ENCODE results near the gene DNTT.

Gene DNTT

DNA sequence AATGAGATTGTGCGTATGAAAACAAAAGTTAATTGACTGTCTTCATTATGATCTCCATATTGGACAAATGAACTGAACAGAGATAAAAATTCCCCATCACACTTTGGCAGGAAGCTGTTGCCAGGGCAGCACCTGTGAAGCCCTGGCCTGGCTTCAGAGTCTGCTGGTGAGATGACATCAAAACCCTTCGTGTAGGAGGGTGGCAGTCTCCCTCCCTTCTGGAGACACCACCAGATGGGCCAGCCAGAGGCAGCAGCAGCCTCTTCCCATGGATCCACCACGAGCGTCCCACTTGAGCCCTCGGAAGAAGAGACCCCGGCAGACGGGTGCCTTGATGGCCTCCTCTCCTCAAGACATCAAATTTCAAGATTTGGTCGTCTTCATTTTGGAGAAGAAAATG lies at the start of gene DNTT:
TSS of gene DNTT (plus strand) at position 205 of the 400 bp plus-strand sequence. CDS start at position 269, 64 bp downstream.
- no peak for DNase-seq

DNA sequence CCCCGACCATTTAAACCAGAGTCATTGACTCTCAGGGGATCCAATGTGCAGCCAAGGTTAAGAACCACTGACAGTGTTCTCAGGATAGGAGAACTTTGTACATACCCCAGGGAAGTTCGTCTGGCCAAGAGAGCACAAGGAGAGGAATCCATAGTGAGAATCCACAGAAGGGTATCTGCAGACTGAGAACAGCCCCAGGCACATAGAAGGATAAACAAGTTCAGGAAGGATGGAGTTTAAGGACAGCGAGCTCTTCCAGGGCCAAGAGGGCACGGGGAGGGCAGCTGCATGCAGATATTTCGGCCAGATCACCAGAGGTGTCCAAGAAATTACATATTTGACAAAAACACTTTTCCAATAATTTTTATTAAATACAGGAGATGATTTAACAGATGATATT lies 49.3 kb upstream of the DNTT start:
- no peak for DNase-seq

GRCh38 chr10:96255549-96256333 lies 48.5 kb upstream of the DNTT start:
- DNase-seq = no peak

DNA sequence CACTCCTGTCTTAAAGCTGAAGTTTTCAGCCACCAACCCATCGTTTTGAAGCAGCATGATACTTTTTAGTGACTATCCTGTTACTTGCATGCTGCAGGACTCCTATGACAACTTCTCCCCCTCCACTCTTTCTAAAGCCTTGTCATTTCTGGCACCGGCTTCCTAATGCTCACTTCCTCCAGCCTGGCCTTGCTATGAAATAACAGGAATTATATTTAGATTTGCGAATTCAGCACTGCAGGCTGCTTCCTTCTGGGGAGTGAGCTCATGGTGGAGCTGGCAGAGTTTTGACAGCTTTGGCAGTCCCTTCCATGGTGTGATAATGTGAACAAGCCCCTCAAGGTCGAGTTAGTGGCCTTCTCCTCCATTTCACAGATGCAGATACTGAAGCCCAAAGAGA lies 46.3 kb upstream of the DNTT start:
- no peak for DNase-seq

DNA sequence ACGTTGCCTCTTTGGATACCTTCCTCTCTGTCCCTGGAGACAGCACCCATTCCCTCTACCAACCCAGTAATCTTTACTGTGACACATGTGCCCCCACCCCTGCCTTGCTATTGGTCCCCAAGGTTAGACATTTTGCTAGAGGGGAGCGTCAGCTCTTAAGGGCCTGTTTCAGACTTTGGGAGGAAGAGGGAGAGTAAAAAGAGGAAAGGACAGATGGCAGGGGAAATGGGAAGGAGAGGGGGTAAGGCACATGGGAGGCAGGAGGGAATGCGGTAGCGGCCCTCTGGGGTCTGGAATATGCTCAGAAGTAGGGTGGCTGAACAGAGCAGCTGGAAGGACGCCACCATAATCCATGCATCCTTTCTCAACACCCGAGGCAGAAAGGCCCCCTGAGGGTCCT lies 45.1 kb upstream of the DNTT start:
- no peak for DNase-seq

GRCh38 chr10:96260014-96260413 lies 44.2 kb upstream of the DNTT start:
- DNase-seq = no peak

- DNase-seq = no peak
Measured at GRCh38 chr10:96261132-96261531, 43.1 kb upstream of the DNTT start.

DNA sequence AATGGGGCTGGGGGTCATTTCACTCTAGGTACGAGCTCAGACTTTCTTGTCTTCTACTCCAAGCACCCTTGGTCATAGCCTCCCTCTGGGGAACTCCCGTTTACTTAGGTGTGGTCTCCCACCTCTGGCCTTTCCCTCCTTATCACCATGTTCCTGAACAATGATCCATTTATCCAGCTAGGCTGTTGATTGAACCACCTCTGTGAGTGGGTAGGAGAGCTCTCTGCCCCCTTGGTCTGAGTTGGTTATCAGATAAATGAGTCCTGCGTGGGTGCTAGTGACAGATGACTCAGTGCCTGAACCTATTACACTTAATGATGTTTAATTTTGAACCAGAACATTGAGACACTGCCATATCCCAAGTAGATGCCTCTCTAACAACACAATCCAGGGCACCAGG lies 42.3 kb upstream of the DNTT start:
- no peak for DNase-seq

DNA sequence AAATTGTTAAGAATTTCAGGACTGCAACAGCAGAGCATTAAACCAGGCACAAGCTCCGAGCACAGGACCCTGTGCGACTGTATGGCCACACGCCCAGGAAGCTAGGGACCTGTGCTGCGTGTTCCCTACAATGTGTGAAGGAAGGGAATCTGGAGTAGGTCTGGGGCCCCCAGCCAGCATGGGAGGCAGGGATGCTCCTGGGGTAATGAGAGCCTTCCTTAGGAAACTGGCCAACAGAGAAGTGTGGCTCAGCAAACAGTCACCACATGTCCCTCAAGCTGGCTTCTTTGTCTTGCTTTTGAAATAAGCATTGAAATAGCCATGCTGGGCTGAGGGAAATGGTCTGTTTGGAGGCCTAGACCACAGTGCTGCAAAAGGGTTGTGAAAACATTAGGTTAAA lies 41.1 kb upstream of the DNTT start:
- DNase-seq = no peak

DNA sequence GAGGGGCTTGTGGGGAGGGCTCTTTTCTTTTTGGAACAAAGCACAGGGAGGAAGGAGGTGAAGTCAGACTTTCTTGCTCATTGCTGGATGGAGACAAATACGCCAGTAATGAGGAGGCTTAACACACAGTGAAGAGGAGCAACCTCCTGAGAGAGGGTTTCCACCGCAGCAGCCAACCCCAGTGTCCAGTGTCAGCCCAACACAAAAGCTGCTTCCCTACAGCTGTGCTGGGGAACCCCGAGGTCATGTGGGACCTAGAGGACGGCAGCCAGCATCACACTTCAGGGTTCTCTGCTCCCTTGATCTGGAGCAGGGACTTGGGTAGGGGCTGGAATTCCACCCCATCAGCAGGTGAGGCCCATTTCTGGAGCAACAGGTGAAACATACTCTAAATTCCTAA lies 40.6 kb upstream of the DNTT start:
- no peak for DNase-seq

- no peak for DNase-seq
Measured at GRCh38 chr10:96264938-96265337, 39.3 kb upstream of the DNTT start.

DNA sequence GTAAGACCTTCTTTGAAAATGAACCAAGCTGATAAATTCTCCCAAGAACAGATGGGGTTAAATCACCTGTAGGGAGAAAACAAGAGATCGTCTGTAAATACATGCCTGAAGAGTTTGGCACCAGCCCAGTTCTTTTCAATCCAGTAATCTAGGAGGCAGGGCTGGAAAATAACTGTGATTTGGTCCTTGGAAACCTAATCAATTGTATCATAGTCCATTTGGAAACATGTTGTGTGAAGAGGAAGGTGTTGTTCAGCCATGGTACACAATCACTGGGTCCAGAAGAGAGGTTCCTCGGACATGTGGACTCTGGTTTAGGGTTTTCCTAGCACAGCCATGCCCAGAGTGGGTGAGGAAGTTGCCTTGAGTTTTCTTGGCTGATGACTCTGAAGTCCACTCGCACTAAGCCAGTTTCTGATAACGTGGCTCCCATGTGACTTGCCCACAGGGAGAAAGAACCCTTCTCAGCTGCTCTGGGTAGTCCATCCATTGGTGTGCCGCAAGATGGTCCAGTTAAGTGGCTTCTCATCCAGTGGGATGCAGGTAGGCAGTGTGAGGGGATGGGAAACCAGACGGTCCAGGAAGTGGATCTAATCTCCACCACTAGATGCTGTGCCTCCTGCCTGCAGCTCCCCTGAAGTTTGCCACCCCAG lies 38.0 kb upstream of the DNTT start:
- no peak for DNase-seq

DNA sequence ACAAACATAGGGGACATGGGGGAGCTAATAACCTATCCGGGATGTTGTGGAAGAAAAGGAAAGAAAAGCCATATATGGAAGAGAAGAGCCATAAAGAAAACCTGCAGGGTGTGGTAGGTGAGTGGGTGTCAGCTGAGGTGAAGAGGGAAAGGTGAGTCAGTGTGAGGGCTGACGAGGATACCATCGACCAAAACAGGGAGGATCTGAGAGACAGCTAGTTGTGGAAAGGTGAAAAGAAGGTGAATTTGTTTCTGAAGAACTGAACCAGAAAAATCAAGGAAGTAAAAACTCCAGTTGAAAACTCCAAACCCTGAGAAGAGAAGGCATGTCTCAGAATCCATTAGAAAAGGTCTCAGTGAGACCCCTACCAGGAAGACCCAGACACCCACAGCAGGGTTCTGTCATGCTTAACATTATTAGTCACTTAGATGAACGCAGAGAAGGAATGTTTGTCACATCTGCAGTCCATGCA lies 37.0 kb upstream of the DNTT start:
- DNase-seq = no peak

- no peak for DNase-seq
Measured at GRCh38 chr10:96268341-96268909, 35.8 kb upstream of the DNTT start.

GRCh38 chr10:96269438-96270300 lies 34.6 kb upstream of the DNTT start:
- no peak for DNase-seq

DNA sequence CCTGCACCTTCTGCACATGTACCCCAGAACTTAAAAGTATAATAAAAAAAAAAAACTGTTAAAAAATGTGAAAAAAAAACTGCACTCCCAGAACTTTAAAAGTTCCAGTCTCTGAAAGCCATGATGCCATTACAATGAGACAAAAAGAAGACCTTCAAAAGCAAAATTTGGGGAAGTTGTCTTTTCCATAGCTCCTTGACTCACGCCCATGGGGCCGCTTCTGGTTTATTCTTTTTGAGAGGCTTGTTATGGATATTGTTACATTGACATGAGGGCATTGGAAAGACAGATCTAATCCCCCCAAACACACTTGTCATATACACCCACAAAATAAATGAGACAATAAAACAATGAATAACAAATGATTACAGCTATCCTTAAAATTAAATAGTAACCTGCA lies 33.7 kb upstream of the DNTT start:
- no peak for DNase-seq

DNA sequence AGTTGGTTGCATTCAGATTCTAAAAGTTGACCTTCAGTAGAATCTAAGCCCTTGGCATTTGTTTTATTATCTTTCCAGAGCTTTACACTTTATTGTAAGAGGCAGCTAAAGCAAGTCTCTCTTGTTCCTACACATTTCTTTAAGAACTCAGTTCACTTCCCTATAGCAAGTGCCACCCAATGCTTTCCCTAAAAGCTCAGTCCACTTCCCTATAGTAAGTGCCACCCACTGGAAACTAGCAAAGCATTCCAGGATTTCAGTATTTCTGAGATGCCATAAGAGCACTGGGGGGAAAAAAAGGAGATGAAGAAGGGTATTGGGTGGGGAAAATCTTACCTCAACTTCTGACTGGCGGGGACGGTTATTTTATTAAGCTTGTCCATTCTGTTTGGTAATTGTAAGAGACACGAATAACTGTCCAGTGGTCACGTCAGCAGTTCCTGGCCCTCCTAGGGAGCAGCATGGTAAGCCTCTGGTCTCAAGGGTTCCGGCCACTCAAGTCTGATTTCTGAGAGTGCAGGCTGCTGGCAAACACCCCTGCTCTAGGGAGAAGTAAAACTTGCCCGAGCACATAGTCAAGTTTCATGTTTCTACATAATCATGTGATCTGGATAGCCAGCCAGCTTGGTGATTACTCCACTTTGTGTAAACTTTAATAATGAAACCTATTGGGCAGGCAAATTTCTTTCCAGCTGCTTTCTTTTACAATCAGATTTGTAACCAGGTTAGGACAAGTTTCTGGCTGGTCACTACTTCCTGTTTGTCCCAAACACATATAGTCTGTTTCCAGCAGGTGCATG lies 33.0 kb upstream of the DNTT start, which contains the start of gene BLNK:
TSS of gene BLNK (minus strand) at position 554 of the 800 bp plus-strand sequence. CDS start at position 383, 171 bp downstream.
- DNase-seq = no peak

DNA sequence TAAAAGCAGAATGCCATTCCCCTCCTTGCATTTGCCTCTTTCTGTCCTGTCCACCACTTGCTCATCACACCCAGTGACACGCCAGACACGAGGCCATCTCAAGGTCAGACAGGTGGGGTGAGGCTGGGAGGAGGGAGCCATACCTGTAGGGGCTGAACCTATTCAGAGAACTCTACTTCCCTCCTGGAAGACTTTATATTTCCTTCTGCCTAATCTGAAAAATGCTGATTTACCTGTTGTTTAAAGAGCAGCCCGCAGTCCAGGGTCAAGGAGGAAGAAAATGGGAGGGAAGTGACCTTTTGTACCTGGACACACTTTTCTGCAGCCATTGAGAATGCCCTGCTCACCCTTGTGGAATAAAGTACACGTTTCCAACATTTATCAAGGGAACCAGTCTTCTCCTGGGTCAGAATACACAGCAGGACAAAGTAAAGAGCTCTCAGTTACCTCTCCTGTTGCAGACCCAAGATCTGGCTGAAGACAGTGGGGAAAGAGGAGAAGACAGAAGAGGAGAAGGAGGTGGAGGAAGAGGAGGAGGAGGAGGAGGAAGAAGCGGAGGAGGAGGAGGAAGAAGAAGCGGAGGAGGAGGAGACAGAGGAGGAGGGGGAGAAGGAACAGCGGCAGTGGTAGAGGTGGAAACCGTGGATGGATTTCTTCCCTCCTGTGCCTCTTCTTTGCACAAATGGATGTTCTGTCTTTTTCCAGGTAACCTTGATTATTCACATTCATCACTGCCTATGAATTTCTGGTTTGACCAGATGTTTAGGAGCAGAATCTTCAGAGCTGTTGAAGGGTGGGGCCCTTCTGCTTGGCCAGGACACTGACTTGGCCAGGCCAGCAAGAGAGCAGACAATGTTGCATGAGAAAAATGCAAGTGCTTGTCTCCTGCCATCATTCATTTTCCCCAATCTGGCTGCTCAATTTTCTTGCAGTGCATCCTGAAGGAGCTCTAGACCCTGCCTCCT lies 31.6 kb upstream of the DNTT start:
- no peak for DNase-seq

- DNase-seq = no peak
Measured at GRCh38 chr10:96275685-96276418, 28.4 kb upstream of the DNTT start.

DNA sequence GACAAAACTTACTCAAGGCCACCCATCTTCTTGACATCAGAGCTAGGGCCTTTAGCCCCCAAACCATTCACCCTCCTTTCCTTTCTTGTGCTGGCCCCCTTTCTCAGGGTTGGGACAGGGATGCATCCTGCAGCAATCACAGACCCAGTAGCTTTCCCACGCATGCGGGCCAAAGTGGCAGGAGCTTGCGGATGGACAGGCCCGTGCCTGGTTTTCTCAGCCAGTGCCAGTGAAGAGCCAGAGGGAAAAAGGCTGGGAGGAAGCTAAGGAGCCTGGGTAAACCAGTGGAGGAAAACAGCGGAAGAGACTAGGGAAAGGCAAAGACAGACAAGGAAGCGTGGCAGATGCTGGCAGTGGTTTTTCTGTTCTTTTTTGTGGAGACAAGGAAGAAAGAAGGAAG lies 27.8 kb upstream of the DNTT start:
- no peak for DNase-seq
